ELR (cell line): ENCODE results near the gene KLK13.

ENCODE experiments used
- DNase-seq: peaks from one replicate; pipeline ENCODE4 v3.0.0-alpha.2; 2015; ENCODE audit warnings: low read depth

Gene KLK13

DNA sequence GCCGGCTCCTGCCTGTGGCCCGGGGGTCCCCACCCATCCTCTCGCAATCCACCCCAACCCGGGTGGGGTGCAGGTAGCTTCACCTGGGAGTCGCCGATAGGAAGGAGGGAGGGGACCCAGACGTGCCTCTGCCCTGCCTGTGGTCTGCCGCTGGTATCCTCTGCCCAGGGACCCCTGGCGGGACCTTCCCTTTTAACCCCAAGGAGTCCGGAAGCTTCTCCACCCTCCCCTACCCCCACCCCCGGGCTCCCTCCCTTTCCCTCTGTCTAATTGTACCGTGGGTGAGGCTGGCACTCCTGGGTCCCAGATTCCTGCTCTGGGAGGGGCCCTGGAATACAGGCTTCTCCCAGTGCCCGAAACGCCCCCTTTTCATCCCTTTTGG, 45.4 kb downstream of the KLK13 start, which contains the start of gene KLK10:
Gene KLK10, minus strand, starts transcription at position 166 of the 382 bp plus-strand sequence. CDS start 579 bp downstream, outside the sequence.
- no peak for DNase-seq

DNA sequence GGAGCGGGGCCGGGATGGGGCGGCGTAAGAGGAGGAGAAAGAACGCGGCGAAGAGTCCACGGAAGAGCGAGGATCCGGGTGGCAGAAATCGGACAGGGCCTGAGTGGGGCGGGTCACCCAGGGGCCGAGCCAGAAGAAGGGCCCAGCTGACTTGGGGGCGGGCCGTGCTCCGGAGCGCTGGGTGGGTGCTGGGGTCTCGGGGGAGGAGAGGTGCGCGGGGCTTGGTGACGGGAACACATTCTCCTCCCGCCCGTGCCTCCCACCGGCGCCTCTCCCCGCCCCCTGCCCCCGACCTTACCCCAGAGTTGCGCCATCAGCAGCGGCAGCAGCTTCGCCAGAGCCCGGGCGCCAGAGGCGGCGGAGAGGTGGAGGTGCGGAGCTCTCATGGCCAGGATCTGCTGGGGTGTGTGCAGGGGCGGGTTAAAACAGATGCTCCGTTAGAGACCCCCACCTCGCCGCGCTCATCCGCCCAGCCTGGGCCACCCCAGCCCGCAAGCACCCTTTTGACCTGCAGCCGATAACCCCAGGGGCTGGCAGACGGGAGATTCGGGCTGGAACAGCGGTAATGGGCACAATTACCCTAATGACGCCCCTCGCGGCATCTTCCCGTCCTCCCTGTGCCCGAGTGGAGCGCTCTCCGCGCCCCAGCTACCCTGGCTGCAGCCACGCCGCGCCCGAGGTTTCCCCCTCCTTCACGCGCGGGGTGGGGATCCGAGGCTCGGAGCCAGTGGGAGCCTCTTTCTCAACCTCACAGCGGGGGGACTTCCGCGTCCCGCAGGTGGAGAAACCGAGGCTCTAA, 45.9 kb downstream of the KLK13 start:
- no peak for DNase-seq

DNA sequence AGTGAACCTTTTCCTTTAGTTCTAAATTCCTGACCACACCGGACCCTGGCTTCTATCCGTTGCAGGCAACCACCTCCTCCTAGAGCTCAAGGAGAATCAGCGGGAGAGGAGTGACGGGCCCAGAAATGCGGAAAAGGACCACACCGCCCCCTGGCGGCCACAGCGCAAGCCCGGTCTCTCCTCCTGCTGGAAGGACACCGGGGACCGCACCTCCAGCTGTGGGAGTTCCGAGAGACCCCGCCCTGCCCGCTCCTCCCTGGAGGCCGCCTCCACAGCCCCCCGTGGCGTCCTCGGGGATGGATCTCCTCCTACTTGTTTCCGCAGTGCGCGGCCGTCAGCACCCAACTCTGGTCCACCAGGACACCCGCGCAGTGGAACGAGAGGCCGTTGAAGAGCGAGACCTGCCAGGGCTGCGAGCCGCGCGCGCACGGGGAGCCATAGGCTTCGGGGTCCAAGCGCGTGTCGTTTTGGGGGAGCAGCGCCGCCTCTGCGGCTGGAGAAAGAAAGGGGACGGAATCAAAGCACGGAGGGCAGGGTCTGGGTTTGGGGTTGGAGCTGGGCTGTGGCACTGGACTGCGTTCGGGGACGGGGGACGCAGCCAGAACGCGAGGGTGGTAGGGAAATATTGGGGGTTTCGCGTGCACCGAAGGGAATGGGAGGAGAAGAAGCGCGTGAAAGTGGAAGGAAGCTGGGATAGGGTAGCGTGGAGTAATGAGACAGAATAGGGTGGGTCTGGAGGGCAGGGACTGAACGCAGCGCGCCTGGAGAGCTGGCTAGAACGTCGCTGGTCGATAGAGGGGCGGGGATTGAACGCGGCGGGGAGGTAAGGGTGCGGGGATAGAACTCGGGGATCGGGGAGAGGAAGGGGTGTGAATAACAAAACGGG, 47.9 kb downstream of the KLK13 start:
- peak; percentile 41 for DNase-seq

DNA sequence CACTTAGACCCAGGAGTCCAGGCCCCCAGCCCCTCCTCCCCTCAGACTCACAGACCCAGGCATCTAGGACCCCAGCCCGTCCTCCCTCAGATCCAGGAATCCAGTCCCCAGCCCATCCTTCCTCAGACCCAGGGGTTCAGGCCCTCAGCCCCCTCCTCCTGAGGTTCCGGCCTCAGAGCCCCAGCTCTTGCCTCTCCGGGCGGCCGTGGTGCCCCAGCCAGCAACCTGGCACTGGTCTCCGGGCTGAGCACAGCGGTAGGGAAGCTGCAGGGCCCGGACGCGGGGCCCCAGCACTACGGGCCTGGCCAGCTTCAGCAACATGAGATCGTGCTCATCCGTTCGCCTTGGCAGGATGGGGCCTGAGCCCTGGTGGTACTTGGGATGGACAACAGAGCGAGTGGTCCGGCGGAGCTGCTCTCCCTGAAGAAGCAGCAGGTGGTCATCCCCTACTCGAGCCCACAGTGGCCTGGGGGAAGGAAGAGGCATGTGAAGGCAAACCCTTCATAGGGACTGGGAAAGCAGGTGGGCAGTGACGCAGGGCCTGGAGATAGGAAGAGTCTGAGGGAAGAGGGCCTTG, 49.1 kb downstream of the KLK13 start:
- DNase-seq: no peak

DNA sequence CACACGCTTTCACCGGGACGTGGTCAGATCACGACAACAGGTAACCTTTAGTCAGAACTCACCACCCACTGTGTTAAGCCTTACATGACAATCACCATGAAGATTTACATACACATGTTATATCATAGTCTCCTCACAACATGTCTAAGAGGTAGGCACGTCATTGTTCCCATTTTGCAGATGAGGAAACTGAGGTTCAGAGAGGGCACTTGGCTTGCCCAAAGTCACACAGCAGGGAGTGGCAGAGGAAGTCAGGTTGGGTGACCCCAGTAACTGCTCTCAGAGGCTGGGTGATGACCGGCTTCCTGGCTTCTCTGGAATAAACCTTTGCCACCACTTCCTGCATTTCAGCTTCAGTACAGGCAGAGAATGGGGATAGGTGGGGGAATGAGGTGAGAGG, 50.6 kb downstream of the KLK13 start:
- no peak for DNase-seq

DNA sequence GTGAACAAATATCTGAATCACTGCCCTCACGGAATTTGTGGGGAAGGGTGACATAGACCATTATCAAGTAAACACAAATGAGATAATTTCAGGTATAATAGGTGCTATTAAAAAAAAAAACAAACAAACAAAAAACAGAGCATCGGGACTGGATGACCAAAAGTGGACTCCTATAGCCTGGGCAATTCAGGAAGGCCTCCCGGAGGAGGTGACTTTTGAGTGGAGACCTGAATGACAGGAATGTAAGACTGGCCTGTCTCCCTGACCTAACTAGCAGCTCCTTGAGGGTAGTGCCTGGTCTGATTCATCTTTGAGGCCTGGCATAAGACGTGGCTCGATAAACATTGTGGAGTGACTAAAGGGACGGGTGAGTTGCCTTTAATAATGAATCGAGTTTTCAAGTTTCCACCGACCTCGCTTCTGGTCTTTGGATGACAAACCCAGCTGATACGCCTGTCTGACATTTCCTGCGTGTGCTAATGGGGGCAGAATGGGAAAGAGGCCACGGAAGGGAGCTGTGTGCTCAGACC, 52.2 kb downstream of the KLK13 start:
- DNase-seq: no peak

DNA sequence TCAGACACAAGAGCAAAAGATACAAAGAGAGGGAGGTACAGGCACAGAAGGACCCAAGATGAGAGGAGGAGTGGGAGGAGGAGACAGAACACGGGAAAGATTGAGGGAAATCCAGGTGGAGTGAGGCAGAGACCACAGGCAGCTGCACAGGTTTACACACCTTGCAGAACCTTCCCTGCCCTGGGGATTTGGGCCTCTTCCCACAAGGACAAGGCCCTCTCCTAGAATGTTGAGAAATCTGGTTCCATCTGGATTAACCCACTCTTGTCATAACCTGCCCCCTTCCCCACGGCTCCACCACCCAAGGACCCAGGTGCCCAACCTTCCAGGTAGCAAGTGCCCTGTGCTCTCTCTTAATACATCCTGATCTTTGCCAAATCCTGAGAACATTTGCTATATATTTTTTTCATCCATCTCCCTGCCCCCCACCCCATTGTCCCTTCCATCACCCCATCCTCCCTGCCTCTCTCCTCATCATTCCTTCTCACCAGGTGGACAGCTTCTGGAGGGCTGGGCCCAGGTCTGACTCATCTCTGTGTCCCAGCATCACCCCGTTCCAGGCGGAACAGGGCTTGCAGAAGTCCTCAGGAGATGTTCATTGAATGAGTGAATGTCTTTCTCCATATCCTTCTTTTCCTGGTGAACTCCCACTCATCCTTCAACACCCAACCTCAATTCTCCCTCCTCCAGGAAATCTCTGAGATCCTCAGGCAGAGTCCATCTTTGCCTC, 54.7 kb downstream of the KLK13 start:
- no peak for DNase-seq

DNA sequence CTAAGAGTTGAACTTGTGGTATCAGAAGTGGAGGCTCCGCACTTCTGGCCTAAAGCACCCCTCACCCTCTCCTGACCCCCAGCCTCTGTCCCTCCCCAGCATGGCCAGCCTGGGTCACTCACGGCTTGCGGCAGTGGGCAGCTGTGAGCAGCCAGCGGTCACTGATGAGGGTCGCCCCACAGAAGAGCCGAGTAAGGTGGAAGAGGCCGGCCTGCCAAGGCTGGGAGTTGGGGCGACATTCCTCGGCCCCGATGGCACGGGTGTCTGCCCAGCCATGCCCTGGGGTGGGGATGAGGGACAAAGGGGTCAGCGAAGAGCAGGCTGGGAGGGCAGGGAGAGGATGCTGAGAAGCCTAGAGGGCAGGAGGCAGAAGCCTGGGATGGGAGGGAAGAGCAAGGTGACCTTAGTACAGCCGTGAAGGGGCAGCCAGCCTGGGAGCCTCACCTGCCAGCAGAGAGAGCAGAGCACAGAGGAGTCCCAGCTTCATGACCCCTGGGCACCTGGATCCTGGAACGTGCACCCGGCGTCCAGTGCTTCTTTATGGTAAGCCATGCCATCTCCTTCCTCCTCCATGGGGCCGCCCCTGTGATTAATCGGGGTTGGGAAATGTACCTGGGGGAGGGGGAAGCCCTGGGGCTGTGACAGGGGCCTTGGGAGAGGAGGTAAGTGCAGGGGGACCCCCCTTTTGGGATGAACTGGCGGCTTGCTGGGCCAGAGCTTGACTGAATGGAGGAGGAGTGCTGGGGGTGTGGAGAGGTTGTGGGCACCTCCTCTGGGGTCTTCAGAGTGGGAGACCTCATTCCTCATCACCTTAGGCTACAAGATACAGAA, 55.6 kb downstream of the KLK13 start:
- DNase-seq: no peak

DNA sequence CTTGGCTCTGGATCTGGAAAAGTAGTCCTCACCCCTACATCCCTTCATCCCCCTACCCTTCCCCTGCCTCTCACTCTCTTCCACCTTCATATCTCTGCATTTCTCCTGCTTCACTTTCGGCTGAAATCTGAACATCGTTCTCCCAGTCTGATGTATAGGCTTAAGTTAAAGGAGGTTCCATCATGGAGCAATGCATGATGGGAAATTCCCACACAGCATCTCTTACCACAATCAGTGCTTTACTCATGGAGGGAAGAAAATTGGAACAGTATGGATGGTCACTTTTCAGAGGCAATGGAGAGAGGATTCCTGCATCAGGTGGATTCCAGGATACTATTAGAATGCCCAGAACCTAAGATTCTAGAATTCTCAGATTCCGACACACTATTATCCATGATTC, 57.4 kb downstream of the KLK13 start:
- no peak for DNase-seq

DNA sequence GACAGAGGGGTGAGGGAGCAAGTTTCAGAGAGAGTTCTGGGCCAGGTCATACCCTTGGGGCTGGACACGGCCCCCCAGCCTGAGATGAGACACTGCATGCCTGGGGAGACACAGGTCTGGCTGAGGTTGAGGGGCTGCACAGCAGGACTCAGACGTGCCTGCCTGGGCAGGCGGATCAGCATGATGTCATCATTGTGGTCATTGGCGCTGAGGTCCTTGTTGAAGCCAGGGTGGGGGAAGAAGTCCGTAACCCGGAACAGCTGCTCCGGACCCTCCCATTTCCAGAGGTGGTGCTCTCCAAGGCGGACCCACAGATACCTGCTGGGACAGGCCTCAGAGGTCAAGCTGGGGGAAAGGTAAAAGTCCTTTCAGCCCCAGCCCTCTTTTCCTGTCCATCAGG, 58.5 kb downstream of the KLK13 start:
- no peak for DNase-seq
